Type B pancreatic cell (in vitro differentiated cells): Measurements from ENCODE around the gene ANTXR2. TPM values are rescaled to one million over a fixed set of nuclear protein-coding genes. Genes with fewer than 3 reads are reported as not detected.

ENCODE experiments used
- DNase-seq: peaks from one replicate; pipeline ENCODE4 v3.0.0; 2021; ENCODE audit warnings: mixed read lengths; ENCODE audit not compliant: unreplicated experiment; ENCODE audit errors: extremely low spot score
- H3K27ac Mint-ChIP-seq: 2 replicates; pipeline ENCODE4 v1.8.0; 2021; ENCODE audit warnings: mild to moderate bottlenecking, mixed read lengths
- H3K27me3 Mint-ChIP-seq: 2 replicates; pipeline ENCODE4 v1.8.0; 2021; ENCODE audit warnings: mixed read lengths
- H3K36me3 Mint-ChIP-seq: 2 replicates; pipeline ENCODE4 v1.8.0; 2021; ENCODE audit warnings: mixed read lengths
- H3K4me1 Mint-ChIP-seq: one replicate; pipeline ENCODE4 v1.8.0; 2021; ENCODE audit warnings: mixed read lengths; ENCODE audit not compliant: unreplicated experiment
- H3K4me3 Mint-ChIP-seq: 2 replicates; pipeline ENCODE4 v1.8.0; 2021; ENCODE audit warnings: mild to moderate bottlenecking, mixed read lengths
- H3K9me3 Mint-ChIP-seq: 2 replicates; pipeline ENCODE4 v1.8.0; 2021; ENCODE audit warnings: mixed read lengths
- CTCF ChIP-seq: fragments of 200-600 bp; sonication (generic); conservative IDR thresholded peaks from 2 replicates; pipeline ENCODE4 v1.5.0; 2021; ENCODE audit warnings: antibody characterized with exemption, mild to moderate bottlenecking
- total RNA-seq: library from RNA; stranded (reverse); gene quantifications from 2 replicates; pipeline ENCODE4 v1.2.1, GENCODE V29; 2021; ENCODE audit warnings: low replicate concordance

ANTXR2 gene
- total RNA-seq, 1 donor from 2014 or later: 30.4 TPM

GRCh38 chr4:79964020-79964399, 109.0 kb downstream of the ANTXR2 start:
- Mint-ChIP-seq H3K4me3 (peak overlapping the region; percentile 89), H3K27ac (peak overlapping the region; percentile 82), H3K9me3 (no peaks in the 10 kb centered on the region), H3K27me3 (peaks cover 24% of the 10 kb centered on the region), H3K4me1 (peaks cover 17% of the 10 kb centered on the region), H3K36me3 (no peaks in the 10 kb centered on the region)
- no peak for TF ChIP-seq CTCF
- no peak for DNase-seq

GRCh38 chr4:79959652-79960051, 113.4 kb downstream of the ANTXR2 start:
- no peak for TF ChIP-seq CTCF
- peaks cover 8% of the 10 kb centered on the region for H3K4me1 Mint-ChIP-seq
- no peak for DNase-seq
- no peak overlapping the region for H3K4me3 Mint-ChIP-seq
- H3K27ac Mint-ChIP-seq: no peak overlapping the region
- H3K9me3 Mint-ChIP-seq: no peaks in the 10 kb centered on the region
- H3K27me3 Mint-ChIP-seq: peaks cover 13% of the 10 kb centered on the region
- H3K36me3 Mint-ChIP-seq: no peaks in the 10 kb centered on the region

GRCh38 chr4:79958466-79959264, 114.4 kb downstream of the ANTXR2 start:
- no peaks in the 10 kb centered on the region for H3K4me1 Mint-ChIP-seq
- H3K9me3 Mint-ChIP-seq: no peaks in the 10 kb centered on the region
- DNase-seq: no peak
- H3K27me3 Mint-ChIP-seq: peaks cover 6% of the 10 kb centered on the region
- H3K4me3 Mint-ChIP-seq: no peak overlapping the region
- TF ChIP-seq CTCF: no peak
- no peak overlapping the region for H3K27ac Mint-ChIP-seq
- H3K36me3 Mint-ChIP-seq: no peaks in the 10 kb centered on the region

- Mint-ChIP-seq H3K4me1 (peaks cover 7% of the 10 kb centered on the region), H3K36me3 (peaks cover 4% of the 10 kb centered on the region), H3K27me3 (no peaks in the 10 kb centered on the region), H3K9me3 (no peaks in the 10 kb centered on the region), H3K27ac (no peak overlapping the region), H3K4me3 (no peak overlapping the region)
- TF ChIP-seq CTCF: no peak
- DNase-seq: no peak
Observed at GRCh38 chr4:79949178-79949577, 123.9 kb downstream of the ANTXR2 start.

GRCh38 chr4:79948739-79949138, 124.3 kb downstream of the ANTXR2 start:
- H3K9me3 Mint-ChIP-seq: no peaks in the 10 kb centered on the region
- H3K4me1 Mint-ChIP-seq: peaks cover 7% of the 10 kb centered on the region
- DNase-seq: no peak
- no peak overlapping the region for H3K4me3 Mint-ChIP-seq
- no peaks in the 10 kb centered on the region for H3K27me3 Mint-ChIP-seq
- no peak for TF ChIP-seq CTCF
- no peak overlapping the region for H3K27ac Mint-ChIP-seq
- peaks cover 4% of the 10 kb centered on the region for H3K36me3 Mint-ChIP-seq
